Uterus (tissue), 4 donors: ENCODE measurements around the gene HHIPL1. TPM values are rescaled to one million over a fixed set of nuclear protein-coding genes. Genes with fewer than 3 reads are reported as not detected.

ENCODE experiments used
- DNase-seq, 2 donors: peaks; one replicate each; pipeline ENCODE4 v3.0.0-alpha.2; 2019 to 2020
- H3K27ac ChIP-seq, 2 donors: fragments of 200-600 bp; sonication (generic); 1 replicate in 1 of 2; 2 replicates in 1 of 2; pipeline ENCODE4 v1.5.1; 2016 to 2018
- H3K27me3 ChIP-seq, 2 donors: fragments of 200-600 bp; sonication (generic); one replicate each; pipeline ENCODE4 v1.5.1; 2018 to 2019; ENCODE audit warnings: control low read depth in 1 of 2
- H3K36me3 ChIP-seq, 2 donors: fragments of 200-600 bp; sonication (generic); one replicate each; pipeline ENCODE4 v1.5.1; 2019; ENCODE audit warnings: control low read depth in 1 of 2
- H3K4me1 ChIP-seq, 2 donors: fragments of 200-600 bp; sonication (generic); one replicate each; pipeline ENCODE4 v1.5.1; 2018 to 2019; ENCODE audit warnings: control low read depth in 1 of 2
- H3K4me3 ChIP-seq, 2 donors: fragments of 200-600 bp; sonication (generic); 1 replicate in 1 of 2; 2 replicates in 1 of 2; pipeline ENCODE4 v1.5.1; 2018 to 2019; ENCODE audit warnings: mild to moderate bottlenecking in 1 of 2
- H3K9me3 ChIP-seq, 2 donors: fragments of 200-600 bp; sonication (generic); one replicate each; pipeline ENCODE4 v1.5.1; 2019; ENCODE audit warnings: control low read depth in 1 of 2
- CTCF ChIP-seq, 4 experiments: fragments of 200-600 bp in 2 of 4; fragments of 450-650 bp in 2 of 4; sonication (generic) in 2 of 4; IDR thresholded peaks; one replicate each; pipeline ENCODE4 v1.5.1; 2016 to 2019; ENCODE audit warnings: antibody characterized with exemption in 4 of 4, mild to moderate bottlenecking in 2 of 4, moderate library complexity in 1 of 4
- POLR2A ChIP-seq, 2 donors: fragments of 450-650 bp; IDR thresholded peaks; one replicate each; pipeline ENCODE4 v1.6.1; 2016; ENCODE audit warnings: antibody characterized with exemption in 2 of 2, mild to moderate bottlenecking in 1 of 2, moderate library complexity in 1 of 2
- intact Hi-C: fragments of 100-400 bp; cut with DNase I; formaldehyde crosslinking; loops from one replicate; pipeline ENCODE4 v1.15.1; 2023; ENCODE audit warnings: low total_unique reads
- total RNA-seq, 4 donors: library from RNA; depleted of rRNA in 3 of 4; stranded (reverse); fragments of >200 nt in 3 of 4; gene quantifications; one replicate each; pipeline versions ENCODE4 v1.1.0 to v1.2.4, GENCODE V29; 2014 to 2023
- donor health status: DM: yes; HTN: yes; CAD: no.

The HHIPL1 gene
- total RNA-seq, 4 donors from 2014 or later, result under 0.01 to 8.2 (median 3.0) TPM

GRCh38 chr14:99682809-99683618 lies 38.1 kb downstream of the HHIPL1 start:
- Histone ChIP-seq H3K27me3 (no peaks in the 10 kb centered on the region), H3K4me3 (peak overlapping the region; percentile 72 to 85), H3K27ac (peak overlapping the region; percentile 80 to 95), H3K36me3 (no peaks in the 10 kb centered on the region), H3K9me3 (no peaks in the 10 kb centered on the region), H3K4me1 (peaks cover 0 to 7% of the 10 kb centered on the region in 2 donors)
- intact Hi-C loops, result loop anchor here (5.0 kb wide), 1 partner anchor 204 kb away; no protein-coding TSS in a partner anchor
- DNase-seq, result peak; percentile 77 to 81
- no peak for TF ChIP-seq POLR2A (IDR thresholded peaks at IDR 0.05)
- peak; percentile 86 to 95 (median 88) for TF ChIP-seq CTCF (IDR thresholded peaks at IDR 0.05)

- H3K27me3 ChIP-seq, result no peaks in the 10 kb centered on the region
- peak; percentile 100 for DNase-seq
- peaks cover 0 to 7% of the 10 kb centered on the region in 2 donors for H3K4me1 ChIP-seq
- peak within 1 kb of the TSS; percentile 72 to 85 for H3K4me3 ChIP-seq
- peak in 1 of 2 donors; percentile 35 for TF ChIP-seq POLR2A (IDR thresholded peaks at IDR 0.05)
- peak in 2 of 4 experiments; percentile 5 to 31 for TF ChIP-seq CTCF (IDR thresholded peaks at IDR 0.05)
- H3K27ac ChIP-seq, result peak within 1 kb of the TSS; percentile 80 to 95
- no peaks in the 10 kb centered on the region for H3K9me3 ChIP-seq
- intact Hi-C loops, result loop anchor here (5.0 kb wide), 1 partner anchor 203 kb away; no protein-coding TSS in a partner anchor
- no peaks in the 10 kb centered on the region for H3K36me3 ChIP-seq
These were observed 38.9 kb downstream of the HHIPL1 start, which contains the start of gene CYP46A1 for GRCh38 chr14:99683619-99684409. Gene CYP46A1, plus strand, starts transcription at chr14:99684298. Its CDS starts 120 bp downstream, at chr14:99684418.

GRCh38 chr14:99684410-99684934 lies 39.5 kb downstream of the HHIPL1 start:
- H3K27me3 ChIP-seq, result no peaks in the 10 kb centered on the region
- no peaks in the 10 kb centered on the region for H3K36me3 ChIP-seq
- no peak for DNase-seq
- intact Hi-C loops, result loop anchor here (5.0 kb wide), 1 partner anchor 203 kb away; no protein-coding TSS in a partner anchor
- peaks cover 0 to 7% of the 10 kb centered on the region in 2 donors for H3K4me1 ChIP-seq
- no peak for TF ChIP-seq POLR2A (IDR thresholded peaks at IDR 0.05)
- no peak for TF ChIP-seq CTCF (IDR thresholded peaks at IDR 0.05)
- H3K9me3 ChIP-seq, result no peaks in the 10 kb centered on the region
- H3K27ac ChIP-seq, result peak overlapping the region in 1 of 2 donors; percentile 63
- peak overlapping the region; percentile 27 to 50 for H3K4me3 ChIP-seq

GRCh38 chr14:99685151-99685591 lies 40.2 kb downstream of the HHIPL1 start:
- H3K9me3 ChIP-seq, result no peaks in the 10 kb centered on the region
- H3K36me3 ChIP-seq, result no peaks in the 10 kb centered on the region
- DNase-seq, result peak in 1 of 2 donors; percentile 13
- intact Hi-C loops, result no loop called here
- TF ChIP-seq POLR2A (IDR thresholded peaks at IDR 0.05) (no peak), CTCF (IDR thresholded peaks at IDR 0.05) (no peak)
- no peak overlapping the region for H3K27ac ChIP-seq
- H3K27me3 ChIP-seq, result no peaks in the 10 kb centered on the region
- peaks cover 0 to 7% of the 10 kb centered on the region in 2 donors for H3K4me1 ChIP-seq
- no peak overlapping the region for H3K4me3 ChIP-seq
